Pancreas (tissue), 10 donors: ENCODE results near the gene ADGRG3. TPM values are rescaled to one million over a fixed set of nuclear protein-coding genes. Genes with fewer than 3 reads are reported as not detected.
A peak's percentile ranks its signal among the peaks of the same experiment; 100 is the strongest.
"Not testable (repeated sequence)": the region's sequence is repeated elsewhere in the genome, so short reads cannot be mapped to it uniquely, and the experiment has no call there.

ENCODE experiments used
- ATAC-seq, 4 donors: fragments of 200-7000 bp; cut with Tn5 transposase; one replicate each; pipeline versions ENCODE4 v1.8.0 to v1.9.1; 2020; ENCODE audit warnings: mild to moderate bottlenecking in 4 of 4, moderate library complexity in 4 of 4
- DNase-seq, 6 donors: peaks; one replicate each; pipeline ENCODE4 v3.0.0-alpha.2; 2020
- FAIRE-seq: peaks from 2 replicates; lab custom pipeline; 2012; peaks lifted over from hg19 to GRCh38; lab: Jason Lieb, UNC
- H3K27ac ChIP-seq, 4 donors: fragments of 200-600 bp; sonication (generic); 1 replicate in 3 of 4; 2 replicates in 1 of 4; pipeline versions ENCODE4 v1.5.0 to v1.8.0; 2020
- H3K27me3 ChIP-seq, 4 donors: fragments of 200-600 bp; one replicate each; pipeline ENCODE4 v1.8.0; 2021
- H3K36me3 ChIP-seq, 3 donors: fragments of 200-600 bp; sonication (generic) in 1 of 3; one replicate each; pipeline versions ENCODE4 v1.5.0 to v1.8.0; 2020 to 2021
- H3K4me1 ChIP-seq, 3 donors: fragments of 200-600 bp; one replicate each; pipeline ENCODE4 v1.8.0; 2021
- H3K4me3 ChIP-seq, 4 donors: fragments of 200-600 bp; sonication (generic) in 2 of 4; one replicate each; pipeline versions ENCODE4 v1.5.0 to v1.8.0; 2020 to 2021
- H3K9me3 ChIP-seq, 4 donors: fragments of 200-600 bp; one replicate each; pipeline ENCODE4 v1.8.0; 2021
- CTCF ChIP-seq, 4 donors: fragments of 200-600 bp; sonication (generic) in 3 of 4; IDR thresholded peaks; one replicate each; pipeline versions ENCODE4 v1.5.0 to v1.8.0; 2021; ENCODE audit warnings: antibody characterized with exemption in 4 of 4
- WGBS, 2 donors: extraction: QIAGEN DNeasy Blood & Tissue Kit; methylation state at CpG; one replicate each; pipeline ENCODE4 v1.1.7; 2013; 5-methylcytosine and 5-hydroxymethylcytosine counted together
- intact Hi-C, 3 donors: fragments of 100-400 bp; cut with DNase I; formaldehyde crosslinking; loops; one replicate each; pipeline versions ENCODE4 v1.11.1 to v1.14.2; 2022
- polyA plus RNA-seq, 2 donors: library from polyadenylated mRNA; stranded (reverse); fragments of 200-250 nt; gene quantifications; one replicate each; pipeline ENCODE4 v1.2.3, GENCODE V29; 2013
- total RNA-seq, 6 donors: library from RNA; stranded (reverse); fragmentation: NEBNext Ultra II Directional in 4 of 6; extraction: Animal tissue kit (Norgen Biotek cat#: 25700) in 4 of 6; gene quantifications; one replicate each; pipeline versions ENCODE4 v1.2.1 to v1.2.4, GENCODE V29; 2021 to 2023
- donor health status: healthy with polysubstance abuse.
- donor health status: DM: no; HTN: no; CAD: no; lungs with moderate emphysema.
- donor health status: DM: no; HTN: no; CAD: no.
- donor health status: control.
- donor health status: control.
- donor health status: Bipolar disorder and iron deficiency.
- donor health status: DM: yes; HTN: yes; CAD: no.
- donor health status: DM: no; HTN: no; CAD: no.
- donor health status: DM: no; HTN: no; CAD: no.
- donor health status: DM: yes; HTN: yes; CAD: no.

ADGRG3 gene
- total and polyA plus RNA-seq, 8 donors: 0.14 to 0.84 (median 0.53) TPM

DNA sequence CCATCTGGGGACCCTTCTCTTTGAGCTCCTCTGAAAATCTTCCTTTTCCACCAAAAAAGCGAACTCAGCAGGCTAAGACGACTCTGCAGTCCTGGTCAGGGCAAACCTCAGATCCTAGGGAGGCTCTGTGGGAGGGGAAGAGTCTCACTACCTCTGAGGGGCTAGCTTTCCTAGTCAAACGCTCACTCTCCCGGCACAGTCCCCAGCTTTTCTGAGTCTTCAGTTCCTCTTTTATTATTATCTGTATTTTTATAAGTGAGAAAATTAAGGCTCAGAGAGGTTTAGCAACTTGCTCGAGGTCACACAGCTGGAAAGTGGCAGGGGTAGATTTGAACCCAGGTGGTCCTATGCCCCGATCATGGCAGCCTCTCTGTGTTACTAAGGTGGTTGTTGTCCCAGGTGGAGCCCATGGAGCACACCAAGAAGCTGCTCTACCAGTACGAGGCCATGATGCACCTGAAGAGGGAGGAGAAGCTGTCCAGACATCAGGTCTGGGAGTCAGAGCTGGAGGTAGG, 58.4 kb downstream of the ADGRG3 start:
- ATAC-seq: no peak
- Histone ChIP-seq H3K27me3 (no peaks in the 10 kb centered on the region), H3K36me3 (no peaks in the 10 kb centered on the region), H3K9me3 (no peaks in the 10 kb centered on the region), H3K4me1 (no peaks in the 10 kb centered on the region), H3K4me3 (no peak overlapping the region), H3K27ac (no peak overlapping the region)
- peak in 1 of 6 donors; percentile 8 for DNase-seq
- no peak for FAIRE-seq
- 62 to 75% methylated on average over 7 of the region's 7 CpGs for WGBS, 2 donors
- no peak for TF ChIP-seq CTCF (IDR thresholded peaks at IDR 0.05)
- intact Hi-C loops: loop anchor here in 1 of 3 donors (10.0 kb wide), 1 partner anchor 152 kb away; no protein-coding TSS in a partner anchor

- no peak for FAIRE-seq
- Histone ChIP-seq H3K27ac (no peak overlapping the region), H3K36me3 (no peaks in the 10 kb centered on the region), H3K4me1 (no peaks in the 10 kb centered on the region), H3K9me3 (no peaks in the 10 kb centered on the region), H3K4me3 (no peak overlapping the region), H3K27me3 (no peaks in the 10 kb centered on the region)
- WGBS, 2 donors: 76 to 80% methylated on average over 4 of the region's 4 CpGs
- ATAC-seq: no peak
- DNase-seq: peak in 1 of 6 donors; percentile 23
- intact Hi-C loops: loop anchor here in 1 of 3 donors (10.0 kb wide), 1 partner anchor 153 kb away; no protein-coding TSS in a partner anchor
- TF ChIP-seq CTCF (IDR thresholded peaks at IDR 0.05): no peak
These were observed 59.5 kb downstream of the ADGRG3 start for GRCh38 chr16:57727610-57728009.

- Histone ChIP-seq H3K36me3 (no peaks in the 10 kb centered on the region), H3K4me1 (no peaks in the 10 kb centered on the region), H3K4me3 (no peak overlapping the region), H3K27ac (no peak overlapping the region), H3K27me3 (no peaks in the 10 kb centered on the region), H3K9me3 (no peaks in the 10 kb centered on the region)
- no peak for FAIRE-seq
- TF ChIP-seq CTCF (IDR thresholded peaks at IDR 0.05): no peak
- ATAC-seq: no peak
- intact Hi-C loops: loop anchor here in 1 of 3 donors (10.0 kb wide), 1 partner anchor 154 kb away; no protein-coding TSS in a partner anchor
- WGBS, 2 donors: 93 to 98% methylated on average over 14 of the region's 14 CpGs
- peak in 1 of 6 donors; percentile 49 for DNase-seq
These were observed 60.5 kb downstream of the ADGRG3 start for GRCh38 chr16:57728336-57729181.

DNA sequence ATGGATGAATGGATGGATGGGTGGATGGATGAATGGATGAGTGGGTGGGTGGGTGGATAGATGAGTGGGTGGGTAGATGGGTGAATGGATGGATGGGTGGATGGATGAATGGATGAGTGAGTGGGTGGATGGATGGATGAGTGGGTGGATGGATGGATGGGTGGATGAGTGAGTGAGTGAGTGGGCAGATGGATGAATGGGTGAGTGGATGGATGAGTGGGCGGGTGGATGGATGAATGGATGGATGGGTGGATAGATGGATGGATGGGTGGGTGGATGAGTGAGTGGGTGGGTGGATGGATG, 61.0 kb downstream of the ADGRG3 start:
- H3K27me3 ChIP-seq: no peaks in the 10 kb centered on the region
- H3K9me3 ChIP-seq: no peaks in the 10 kb centered on the region
- ATAC-seq: no peak
- no peak overlapping the region for H3K27ac ChIP-seq
- DNase-seq: peak in 1 of 6 donors; percentile 2
- 72 to 88% methylated on average over 1 of the region's 1 CpG for WGBS, 2 donors
- FAIRE-seq: no peak
- H3K4me1 ChIP-seq: peaks cover 0 to under 1% (median 0%) of the 10 kb centered on the region in 3 donors
- no peak for TF ChIP-seq CTCF (IDR thresholded peaks at IDR 0.05)
- intact Hi-C loops: loop anchor here in 1 of 3 donors (10.0 kb wide), 1 partner anchor 154 kb away; no protein-coding TSS in a partner anchor
- no peaks in the 10 kb centered on the region for H3K36me3 ChIP-seq
- no peak overlapping the region for H3K4me3 ChIP-seq

GRCh38 chr16:57729852-57730251, 61.7 kb downstream of the ADGRG3 start:
- DNase-seq: peak in 1 of 6 donors; percentile 1
- not testable (repeated sequence) for H3K27me3 ChIP-seq, H3K4me1 ChIP-seq, H3K4me3 ChIP-seq, H3K27ac ChIP-seq, H3K9me3 ChIP-seq, FAIRE-seq, H3K36me3 ChIP-seq, ATAC-seq
- intact Hi-C loops: loop anchor here in 1 of 3 donors (10.0 kb wide), 1 partner anchor 155 kb away; no protein-coding TSS in a partner anchor
- WGBS, 2 donors: 86 to 91% methylated on average over 6 of the region's 6 CpGs
